Ecto neural progenitor cell (in vitro differentiated cells): Measurements from ENCODE around the gene UBA52.
"Not testable (repeated sequence)": the region's sequence is repeated elsewhere in the genome, so short reads cannot be mapped to it uniquely, and the experiment has no call there.

Experiments
- DNase-seq: peaks from one replicate; pipeline ENCODE4 v3.0.0-alpha.2; 2018; ENCODE audit warnings: low spot score

UBA52 gene

GRCh38 chr19:18571564-18572344 lies at the start of gene UBA52:
TSS of gene UBA52 (plus strand) at chr19:18571857. CDS start at chr19:18573301, 1,444 bp downstream.
- peak; percentile 99 for DNase-seq

GRCh38 chr19:18522124-18522861 lies 49.4 kb upstream of the UBA52 start:
- peak; percentile 100 for DNase-seq

GRCh38 chr19:18522862-18523440 lies 48.7 kb upstream of the UBA52 start:
- DNase-seq, result not testable (repeated sequence)

GRCh38 chr19:18523841-18524240 lies 47.8 kb upstream of the UBA52 start:
- no peak for DNase-seq

- DNase-seq, result no peak
Observed at GRCh38 chr19:18526316-18526715, 45.3 kb upstream of the UBA52 start.

- no peak for DNase-seq
Observed at GRCh38 chr19:18529782-18530181, 41.9 kb upstream of the UBA52 start.

- no peak for DNase-seq
Observed at GRCh38 chr19:18531485-18531884, 40.2 kb upstream of the UBA52 start.

GRCh38 chr19:18532168-18532890 lies 39.3 kb upstream of the UBA52 start:
- no peak for DNase-seq

- DNase-seq, result no peak
Observed at GRCh38 chr19:18533058-18533457, 38.6 kb upstream of the UBA52 start.

GRCh38 chr19:18536475-18536874 lies 35.2 kb upstream of the UBA52 start:
- no peak for DNase-seq

GRCh38 chr19:18537431-18537830 lies 34.2 kb upstream of the UBA52 start:
- no peak for DNase-seq

GRCh38 chr19:18538115-18538514 lies 33.5 kb upstream of the UBA52 start:
- no peak for DNase-seq

- no peak for DNase-seq
Observed at GRCh38 chr19:18539372-18539771, 32.3 kb upstream of the UBA52 start.

- DNase-seq, result not testable (repeated sequence)
Observed at GRCh38 chr19:18540200-18540599, 31.5 kb upstream of the UBA52 start.

- DNase-seq, result no peak
Observed at GRCh38 chr19:18541258-18541991, 30.2 kb upstream of the UBA52 start.

- DNase-seq, result peak; percentile 59
Observed at GRCh38 chr19:18541992-18542940, 29.4 kb upstream of the UBA52 start.

GRCh38 chr19:18542941-18543813 lies 28.5 kb upstream of the UBA52 start, which contains the start of gene FKBP8:
TSS of gene FKBP8 (minus strand) at chr19:18543573. CDS start at chr19:18541970, 1,603 bp downstream.
- peak; percentile 93 for DNase-seq

GRCh38 chr19:18543814-18544475 lies 27.7 kb upstream of the UBA52 start:
- peak; percentile 62 for DNase-seq

- DNase-seq, result no peak
Observed at GRCh38 chr19:18551631-18552030, 20.0 kb upstream of the UBA52 start.
